ENCODE results near the gene EPHB6.
A peak's percentile ranks its signal among the peaks of the same experiment; 100 is the strongest.

The EPHB6 gene

GRCh38 chr7:142908921-142909890 lies 54.3 kb downstream of the EPHB6 start:
- TF ChIP-seq CTCF (IDR thresholded peaks at IDR 0.05) (peak; percentile 66), ZFX (IDR thresholded peaks at IDR 0.05; ENCODE audit: borderline replicate concordance) (no peak)
- H3K27ac ChIP-seq: no peak overlapping the region

GRCh38 chr7:142910031-142910433 lies 55.2 kb downstream of the EPHB6 start:
- H3K27ac ChIP-seq: no peak overlapping the region
- TF ChIP-seq ZFX (IDR thresholded peaks at IDR 0.05; ENCODE audit: borderline replicate concordance) (no peak), CTCF (IDR thresholded peaks at IDR 0.05) (no peak)

- no peak overlapping the region for H3K27ac ChIP-seq
- TF ChIP-seq CTCF (IDR thresholded peaks at IDR 0.05): no peak
- TF ChIP-seq ZFX (IDR thresholded peaks at IDR 0.05; ENCODE audit: borderline replicate concordance): no peak
Observed at GRCh38 chr7:142910481-142910880, 55.6 kb downstream of the EPHB6 start.

DNA sequence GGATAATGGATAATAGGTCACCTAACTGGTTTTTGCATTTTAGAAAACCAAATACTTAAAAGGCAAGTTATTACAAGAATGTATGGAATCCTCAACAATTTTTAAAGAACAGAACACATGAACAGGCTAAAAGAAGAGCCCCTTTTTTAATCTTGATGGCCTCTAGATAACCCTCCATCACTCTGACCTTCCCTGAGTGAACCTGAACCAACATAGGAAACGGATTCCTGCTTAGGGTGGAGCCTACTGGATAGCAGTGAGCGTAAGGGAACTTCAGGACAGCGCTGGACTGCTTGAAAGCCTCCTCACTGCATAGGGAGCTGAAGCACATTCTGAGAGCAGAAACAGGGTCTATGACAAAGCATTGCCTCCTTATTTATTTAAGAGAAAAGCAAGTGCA lies 58.2 kb downstream of the EPHB6 start:
- TF ChIP-seq ZFX (IDR thresholded peaks at IDR 0.05; ENCODE audit: borderline replicate concordance) (no peak), CTCF (IDR thresholded peaks at IDR 0.05) (no peak)
- no peak overlapping the region for H3K27ac ChIP-seq

- TF ChIP-seq ZFX (IDR thresholded peaks at IDR 0.05; ENCODE audit: borderline replicate concordance) (no peak), CTCF (IDR thresholded peaks at IDR 0.05) (no peak)
- H3K27ac ChIP-seq: no peak overlapping the region
Observed at GRCh38 chr7:142913566-142913965, 58.7 kb downstream of the EPHB6 start.

DNA sequence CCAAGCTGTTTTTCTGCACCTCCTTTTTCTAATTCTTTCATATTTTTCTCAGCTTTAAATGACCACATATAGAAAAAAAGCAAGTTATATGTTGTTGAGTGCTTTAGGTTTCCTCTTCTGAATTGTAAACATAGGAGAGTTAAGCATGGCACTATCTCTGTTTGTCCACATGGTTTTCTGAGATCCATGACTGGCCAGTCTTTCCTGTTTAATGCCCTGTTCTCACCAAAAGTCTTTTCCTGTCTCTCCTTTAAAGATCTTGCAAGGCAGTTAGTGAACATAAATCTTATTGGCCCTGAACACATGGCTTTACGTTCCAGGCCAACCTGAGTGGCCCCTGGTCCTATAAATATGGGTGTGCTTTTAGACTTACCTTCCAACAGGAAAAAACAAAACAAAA lies 59.2 kb downstream of the EPHB6 start:
- H3K27ac ChIP-seq: no peak overlapping the region
- TF ChIP-seq ZFX (IDR thresholded peaks at IDR 0.05; ENCODE audit: borderline replicate concordance) (no peak), CTCF (IDR thresholded peaks at IDR 0.05) (no peak)

DNA sequence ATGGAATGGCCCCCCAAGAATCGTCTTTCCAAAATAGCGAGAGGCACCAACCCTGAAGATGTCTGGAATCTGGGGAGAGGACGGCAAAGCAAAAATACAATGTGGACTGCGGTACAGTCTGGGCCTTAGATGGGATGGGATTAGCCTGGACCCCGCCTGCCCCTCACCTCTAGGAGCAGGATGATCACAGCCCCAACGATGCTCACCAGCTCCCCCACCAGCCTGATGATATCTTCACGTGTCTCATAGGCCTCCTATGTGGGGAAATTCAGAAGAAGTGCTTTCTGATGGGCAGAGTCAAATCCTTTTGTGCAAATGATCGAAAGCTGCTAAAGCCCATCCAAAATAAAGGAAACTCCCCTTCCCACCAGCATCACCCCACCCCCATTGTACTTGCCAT lies 60.4 kb downstream of the EPHB6 start:
- TF ChIP-seq ZFX (IDR thresholded peaks at IDR 0.05; ENCODE audit: borderline replicate concordance) (no peak), CTCF (IDR thresholded peaks at IDR 0.05) (no peak)
- H3K27ac ChIP-seq: no peak overlapping the region
